ENCODE data around the gene TMEM213.

GRCh38 chr7:138873220-138873892 is 75.6 kb downstream of the TMEM213 start:
- TF ChIP-seq POLR2A (IDR thresholded peaks at IDR 0.05) (no peak), POLR2AphosphoS5 (IDR thresholded peaks at IDR 0.05) (no peak)
- TF ChIP-seq, protein P1, sequence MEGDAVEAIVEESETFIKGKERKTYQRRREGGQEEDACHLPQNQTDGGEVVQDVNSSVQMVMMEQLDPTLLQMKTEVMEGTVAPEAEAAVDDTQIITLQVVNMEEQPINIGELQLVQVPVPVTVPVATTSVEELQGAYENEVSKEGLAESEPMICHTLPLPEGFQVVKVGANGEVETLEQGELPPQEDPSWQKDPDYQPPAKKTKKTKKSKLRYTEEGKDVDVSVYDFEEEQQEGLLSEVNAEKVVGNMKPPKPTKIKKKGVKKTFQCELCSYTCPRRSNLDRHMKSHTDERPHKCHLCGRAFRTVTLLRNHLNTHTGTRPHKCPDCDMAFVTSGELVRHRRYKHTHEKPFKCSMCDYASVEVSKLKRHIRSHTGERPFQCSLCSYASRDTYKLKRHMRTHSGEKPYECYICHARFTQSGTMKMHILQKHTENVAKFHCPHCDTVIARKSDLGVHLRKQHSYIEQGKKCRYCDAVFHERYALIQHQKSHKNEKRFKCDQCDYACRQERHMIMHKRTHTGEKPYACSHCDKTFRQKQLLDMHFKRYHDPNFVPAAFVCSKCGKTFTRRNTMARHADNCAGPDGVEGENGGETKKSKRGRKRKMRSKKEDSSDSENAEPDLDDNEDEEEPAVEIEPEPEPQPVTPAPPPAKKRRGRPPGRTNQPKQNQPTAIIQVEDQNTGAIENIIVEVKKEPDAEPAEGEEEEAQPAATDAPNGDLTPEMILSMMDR (IDR thresholded peaks at IDR 0.05) = no peak

Measured in upper lobe of left lung (tissue), 4 donors.